GM21528 (cell line): ENCODE data around the gene TMOD2.

Experiments used
- ATAC-seq: cut with Tn5 transposase; IDR thresholded peaks from one replicate; pipeline ENCODE4 v1.9.1; 2021; ENCODE audit warnings: mild to moderate bottlenecking, moderate library complexity; ENCODE audit not compliant: unreplicated experiment, low FRiP score

Gene TMOD2

GRCh38 chr15:51806123-51806522, 54.7 kb downstream of the TMOD2 start:
- ATAC-seq = no peak

GRCh38 chr15:51809457-51809856, 58.1 kb downstream of the TMOD2 start:
- no peak for ATAC-seq

GRCh38 chr15:51812598-51812997, 61.2 kb downstream of the TMOD2 start:
- no peak for ATAC-seq

GRCh38 chr15:51814606-51815005, 63.2 kb downstream of the TMOD2 start:
- ATAC-seq = no peak

- no peak for ATAC-seq
Observed at GRCh38 chr15:51816611-51817010, 65.2 kb downstream of the TMOD2 start.

GRCh38 chr15:51818150-51818549, 66.8 kb downstream of the TMOD2 start:
- ATAC-seq = no peak

- no peak for ATAC-seq
Observed at GRCh38 chr15:51825698-51826097, 74.3 kb downstream of the TMOD2 start.

- no peak for ATAC-seq
Observed at GRCh38 chr15:51828621-51829375, 77.4 kb downstream of the TMOD2 start.

GRCh38 chr15:51829376-51830275, 78.2 kb downstream of the TMOD2 start, which contains the start of gene TMOD3:
Gene TMOD3 (plus strand): TSS chr15:51829653. CDS start chr15:51862885, 33,232 bp downstream.
- peak; percentile 90 for ATAC-seq

GRCh38 chr15:51830276-51830806, 78.9 kb downstream of the TMOD2 start:
- peak; percentile 19 for ATAC-seq

GRCh38 chr15:51833772-51834171, 82.4 kb downstream of the TMOD2 start:
- ATAC-seq = no peak

- ATAC-seq = no peak
Observed at GRCh38 chr15:51837792-51838251, 86.4 kb downstream of the TMOD2 start.

GRCh38 chr15:51838270-51838669, 86.9 kb downstream of the TMOD2 start:
- no peak for ATAC-seq

GRCh38 chr15:51840692-51841091, 89.3 kb downstream of the TMOD2 start:
- ATAC-seq = no peak

GRCh38 chr15:51841406-51842040, 90.1 kb downstream of the TMOD2 start:
- ATAC-seq = no peak

- ATAC-seq = no peak
Observed at GRCh38 chr15:51842265-51842664, 90.9 kb downstream of the TMOD2 start.

GRCh38 chr15:51842852-51843737, 91.7 kb downstream of the TMOD2 start:
- ATAC-seq = no peak

- ATAC-seq = no peak
Observed at GRCh38 chr15:51844747-51845426, 93.5 kb downstream of the TMOD2 start.

- no peak for ATAC-seq
Observed at GRCh38 chr15:51846066-51846462, 94.7 kb downstream of the TMOD2 start.
